NT2/D1 (cell line): ENCODE data around the gene NUCB2.

Experiments
- DNase-seq: peaks from one replicate; pipeline ENCODE4 v3.0.0-alpha.2; 2011; ENCODE audit warnings: low read depth, low spot score
- H3K27me3 ChIP-seq: 2 replicates; pipeline ENCODE4 v1.6.0; 2011; ENCODE audit warnings: mild to moderate bottlenecking; ENCODE audit not compliant: insufficient read length, insufficient read depth
- H3K36me3 ChIP-seq: 2 replicates; pipeline ENCODE4 v1.6.1; 2011; ENCODE audit warnings: mild to moderate bottlenecking, low read length, mixed read lengths; ENCODE audit not compliant: insufficient read depth, insufficient read length
- H3K4me1 ChIP-seq: 2 replicates; pipeline ENCODE4 v1.5.1; 2011; ENCODE audit not compliant: insufficient read depth, insufficient read length
- H3K4me3 ChIP-seq: 2 replicates; pipeline ENCODE4 v1.5.1; 2011; ENCODE audit warnings: low read depth; ENCODE audit not compliant: insufficient read length
- H3K9ac ChIP-seq: 2 replicates; pipeline ENCODE4 v1.6.0; 2011; ENCODE audit warnings: low read depth; ENCODE audit not compliant: insufficient read length
- H3K9me3 ChIP-seq: 2 replicates; pipeline ENCODE4 v1.5.1; 2011; ENCODE audit warnings: mild to moderate bottlenecking, low read length; ENCODE audit not compliant: insufficient read depth
- SUZ12 ChIP-seq: IDR thresholded peaks from 2 replicates; pipeline ENCODE4 v1.6.1; 2011; ENCODE audit not compliant: insufficient read length, insufficient read depth; ENCODE audit errors: extremely low read depth
- YY1 ChIP-seq: IDR thresholded peaks from 2 replicates; pipeline ENCODE4 v1.6.1; 2011; ENCODE audit not compliant: insufficient read length, insufficient read depth
- ZNF274 ChIP-seq: IDR thresholded peaks from 2 replicates; pipeline ENCODE4 v1.6.1; 2011; ENCODE audit warnings: mild to moderate bottlenecking, low read depth, low read length

The NUCB2 gene

DNA sequence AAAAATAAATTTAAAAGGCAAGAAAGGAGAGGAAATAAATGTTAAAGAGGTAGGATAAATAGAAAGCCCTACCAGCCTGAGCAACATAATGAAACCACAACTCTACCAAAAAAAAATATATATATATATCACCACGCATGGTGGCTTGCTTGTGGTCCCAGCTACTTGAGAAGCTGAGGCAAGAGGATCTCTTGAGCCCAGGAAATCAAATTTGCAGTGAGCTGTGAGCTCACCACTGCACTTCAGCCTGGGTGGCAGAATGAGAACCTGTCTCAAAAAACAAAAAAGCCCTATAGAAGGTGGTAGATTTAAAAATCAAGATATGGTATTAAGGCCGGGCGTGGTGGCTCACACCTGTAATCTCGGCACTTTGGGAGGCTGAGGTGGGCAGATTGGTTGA, 10.5 kb downstream of the NUCB2 start:
- Histone ChIP-seq H3K27me3 (no peaks in the 10 kb centered on the region), H3K9ac (no peak overlapping the region), H3K4me1 (no peaks in the 10 kb centered on the region), H3K36me3 (no peaks in the 10 kb centered on the region), H3K9me3 (no peaks in the 10 kb centered on the region), H3K4me3 (no peak overlapping the region)
- DNase-seq: no peak
- no peak for TF ChIP-seq YY1
- no peak for TF ChIP-seq SUZ12
- no peak for TF ChIP-seq ZNF274

DNA sequence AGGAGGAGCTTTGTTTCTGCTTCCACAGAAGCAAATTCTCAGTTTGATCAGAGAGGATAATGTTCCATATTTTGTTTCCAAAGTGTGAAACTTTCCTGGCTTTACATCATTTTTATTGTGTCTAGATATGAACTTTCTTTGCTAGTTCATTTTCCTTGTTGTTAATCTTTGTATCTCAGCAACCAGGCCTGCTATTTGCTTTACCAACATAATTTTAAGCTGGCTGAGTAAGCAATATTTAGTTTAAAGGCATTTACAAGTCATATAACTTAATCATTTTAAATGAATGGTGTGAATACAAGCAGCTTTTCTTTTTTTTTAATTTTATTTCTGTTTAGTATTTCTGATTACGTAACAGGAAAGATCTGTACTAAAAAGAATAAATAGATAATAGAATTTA, 15.2 kb downstream of the NUCB2 start:
- DNase-seq: no peak
- no peak overlapping the region for H3K9ac ChIP-seq
- TF ChIP-seq ZNF274 (no peak), SUZ12 (no peak), YY1 (no peak)
- no peaks in the 10 kb centered on the region for H3K4me1 ChIP-seq
- H3K9me3 ChIP-seq: no peaks in the 10 kb centered on the region
- H3K4me3 ChIP-seq: no peak overlapping the region
- no peaks in the 10 kb centered on the region for H3K27me3 ChIP-seq
- no peaks in the 10 kb centered on the region for H3K36me3 ChIP-seq

DNA sequence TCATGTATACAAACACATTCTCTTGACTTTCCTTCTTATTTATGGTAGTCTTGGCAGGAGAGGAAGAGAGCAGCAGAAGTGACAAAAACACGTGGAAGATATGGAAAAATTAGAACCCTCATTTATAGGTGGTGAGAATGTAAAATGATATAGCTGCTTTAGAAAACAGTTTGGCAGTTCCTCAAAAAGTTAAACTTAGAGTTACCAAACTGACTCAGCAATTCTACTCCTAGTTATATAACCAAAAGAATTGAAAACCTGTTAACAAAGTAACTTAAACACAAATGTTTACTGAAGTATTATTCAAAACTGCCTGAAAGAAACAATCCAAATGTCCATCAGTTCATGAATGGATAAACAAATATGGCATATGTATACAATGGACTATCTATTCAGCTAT, 16.8 kb downstream of the NUCB2 start:
- Histone ChIP-seq H3K27me3 (no peaks in the 10 kb centered on the region), H3K4me3 (no peak overlapping the region), H3K4me1 (no peaks in the 10 kb centered on the region), H3K36me3 (no peaks in the 10 kb centered on the region), H3K9ac (no peak overlapping the region), H3K9me3 (no peaks in the 10 kb centered on the region)
- no peak for TF ChIP-seq YY1
- no peak for TF ChIP-seq SUZ12
- no peak for TF ChIP-seq ZNF274
- DNase-seq: no peak

DNA sequence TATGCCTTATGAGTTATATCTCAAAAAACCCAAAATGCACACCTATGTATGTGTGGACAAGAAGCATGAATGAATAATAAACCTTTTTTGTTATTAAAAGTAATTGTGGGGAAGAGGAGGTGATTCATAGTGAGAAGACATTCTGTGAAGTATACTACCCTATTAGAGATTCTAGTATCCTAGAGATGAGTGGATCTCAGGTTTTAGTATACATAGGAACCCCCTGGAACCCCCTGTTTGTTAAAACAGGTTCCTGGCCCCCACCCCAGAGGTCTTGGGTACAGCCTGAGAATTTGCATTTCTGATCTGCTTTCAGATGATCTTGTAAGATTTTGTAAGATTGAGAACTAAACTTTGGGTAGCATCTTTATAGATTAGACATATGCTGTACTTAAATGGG, 17.5 kb downstream of the NUCB2 start:
- H3K27me3 ChIP-seq: no peaks in the 10 kb centered on the region
- TF ChIP-seq SUZ12 (no peak), ZNF274 (no peak), YY1 (no peak)
- no peak overlapping the region for H3K4me3 ChIP-seq
- H3K9me3 ChIP-seq: no peaks in the 10 kb centered on the region
- DNase-seq: no peak
- H3K36me3 ChIP-seq: no peaks in the 10 kb centered on the region
- H3K9ac ChIP-seq: no peak overlapping the region
- H3K4me1 ChIP-seq: no peaks in the 10 kb centered on the region

DNA sequence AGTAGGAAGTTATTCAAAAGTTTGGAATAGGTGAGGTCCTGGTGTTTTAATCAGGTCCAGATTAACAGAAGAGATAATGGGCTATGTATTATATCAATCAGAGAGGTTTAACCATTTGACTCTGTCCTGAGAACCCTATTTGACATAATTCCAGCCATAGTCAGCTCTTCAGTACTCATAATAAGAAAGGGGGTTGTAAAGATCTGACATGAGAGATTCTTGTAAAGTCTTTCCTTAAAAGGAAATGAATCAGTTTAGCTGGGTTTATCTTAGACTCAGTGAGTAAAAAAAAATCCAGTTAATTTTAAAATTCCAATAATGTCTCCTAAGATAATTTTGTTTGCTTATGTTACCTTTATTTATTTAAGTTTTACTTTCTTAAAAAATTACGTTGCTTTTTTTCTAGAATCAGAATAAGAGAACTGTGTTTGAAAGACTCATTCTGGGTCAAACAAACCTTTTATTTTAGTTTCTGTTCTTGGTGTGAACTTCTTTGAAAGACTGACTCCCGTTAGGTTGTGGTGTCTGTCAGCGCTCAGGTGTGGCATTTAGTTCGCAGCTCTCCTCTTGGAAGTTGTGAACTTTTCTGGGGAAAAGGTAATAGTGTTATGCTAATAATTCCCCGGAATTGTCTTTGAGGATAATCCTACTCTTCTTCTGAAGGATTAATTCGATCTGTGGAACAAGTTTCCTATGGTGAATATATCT, 20.5 kb downstream of the NUCB2 start:
- no peak overlapping the region for H3K9ac ChIP-seq
- H3K36me3 ChIP-seq: no peaks in the 10 kb centered on the region
- TF ChIP-seq YY1 (no peak), SUZ12 (no peak), ZNF274 (no peak)
- DNase-seq: no peak
- no peak overlapping the region for H3K4me3 ChIP-seq
- H3K9me3 ChIP-seq: no peaks in the 10 kb centered on the region
- H3K27me3 ChIP-seq: no peaks in the 10 kb centered on the region
- H3K4me1 ChIP-seq: no peaks in the 10 kb centered on the region

DNA sequence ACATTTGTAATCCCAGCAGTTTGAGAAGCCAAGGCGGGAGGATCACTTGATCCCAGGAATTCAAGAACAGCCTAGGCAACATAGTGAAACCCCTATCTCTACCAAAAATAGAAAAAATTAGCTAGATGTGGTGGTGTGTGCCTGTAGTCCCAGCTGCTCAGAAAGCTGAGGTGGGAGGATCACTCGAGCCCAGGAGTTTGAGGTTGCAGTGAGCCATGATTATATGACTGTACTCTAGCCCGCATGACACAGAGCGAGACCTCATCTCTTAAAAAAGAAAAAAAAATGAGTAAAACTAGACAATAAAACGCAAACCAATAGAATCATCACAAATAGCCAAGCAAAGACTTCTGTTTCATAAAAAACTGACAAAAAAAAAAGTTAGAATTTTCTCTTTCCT, 21.8 kb downstream of the NUCB2 start:
- Histone ChIP-seq H3K9ac (no peak overlapping the region), H3K36me3 (no peaks in the 10 kb centered on the region), H3K4me3 (no peak overlapping the region), H3K9me3 (no peaks in the 10 kb centered on the region), H3K27me3 (no peaks in the 10 kb centered on the region), H3K4me1 (no peaks in the 10 kb centered on the region)
- no peak for DNase-seq
- no peak for TF ChIP-seq YY1
- no peak for TF ChIP-seq SUZ12
- TF ChIP-seq ZNF274: no peak

DNA sequence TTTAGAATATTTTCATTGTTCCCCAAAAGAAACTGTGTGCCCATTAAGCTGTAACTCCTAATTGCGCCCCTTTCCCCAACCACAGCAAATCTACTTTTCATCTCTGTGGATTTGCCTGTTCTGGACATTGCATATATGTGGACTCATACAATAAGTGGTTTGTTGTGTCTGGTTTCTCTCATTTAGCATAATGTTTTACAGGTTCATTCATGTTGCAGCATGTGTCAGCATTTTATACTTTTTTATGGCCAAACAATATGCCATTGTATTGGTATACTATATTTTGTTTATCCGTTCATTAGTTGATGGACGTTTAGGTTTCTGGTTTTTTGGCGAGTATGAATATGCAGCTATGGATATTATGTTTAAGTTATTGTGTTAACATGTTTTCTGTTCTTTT, 23.8 kb downstream of the NUCB2 start:
- no peak for DNase-seq
- no peaks in the 10 kb centered on the region for H3K4me1 ChIP-seq
- H3K36me3 ChIP-seq: no peaks in the 10 kb centered on the region
- no peak overlapping the region for H3K9ac ChIP-seq
- H3K4me3 ChIP-seq: no peak overlapping the region
- no peaks in the 10 kb centered on the region for H3K27me3 ChIP-seq
- H3K9me3 ChIP-seq: no peaks in the 10 kb centered on the region
- TF ChIP-seq SUZ12: no peak
- TF ChIP-seq ZNF274: no peak
- no peak for TF ChIP-seq YY1
